Measurements from ENCODE around the gene ZFAND3. TPM values are rescaled to one million over a fixed set of nuclear protein-coding genes. Genes with fewer than 3 reads are reported as not detected.

The ZFAND3 gene
- polyA plus RNA-seq, 4 donors: 127 to 176 (median 139) TPM

- no peak for DNase-seq (ENCODE audit: low read depth in 4 of 4, low spot score in 3 of 4)
These were observed 24.7 kb upstream of the ZFAND3 start for GRCh38 chr6:37794825-37795224.

GRCh38 chr6:37798436-37799262 is 20.9 kb upstream of the ZFAND3 start:
- DNase-seq (ENCODE audit: low read depth in 4 of 4, low spot score in 3 of 4): no peak

GRCh38 chr6:37799263-37799644 is 20.3 kb upstream of the ZFAND3 start:
- DNase-seq (ENCODE audit: low read depth in 4 of 4, low spot score in 3 of 4): no peak

- DNase-seq (ENCODE audit: low read depth in 4 of 4, low spot score in 3 of 4): no peak
These were observed 18.6 kb upstream of the ZFAND3 start for GRCh38 chr6:37800703-37801604.

- no peak for DNase-seq (ENCODE audit: low read depth in 4 of 4, low spot score in 3 of 4)
These were observed 18.0 kb upstream of the ZFAND3 start for GRCh38 chr6:37801605-37801940.

- no peak for DNase-seq (ENCODE audit: low read depth in 4 of 4, low spot score in 3 of 4)
These were observed 16.7 kb upstream of the ZFAND3 start for GRCh38 chr6:37802810-37803209.

GRCh38 chr6:37804586-37804985 is 14.9 kb upstream of the ZFAND3 start:
- DNase-seq (ENCODE audit: low read depth in 4 of 4, low spot score in 3 of 4): no peak

GRCh38 chr6:37806213-37806612 is 13.3 kb upstream of the ZFAND3 start:
- no peak for DNase-seq (ENCODE audit: low read depth in 4 of 4, low spot score in 3 of 4)

GRCh38 chr6:37807656-37808055 is 11.9 kb upstream of the ZFAND3 start:
- DNase-seq (ENCODE audit: low read depth in 4 of 4, low spot score in 3 of 4): peak in 1 of 4 donors; percentile 71

- DNase-seq (ENCODE audit: low read depth in 4 of 4, low spot score in 3 of 4): no peak
These were observed 10.4 kb upstream of the ZFAND3 start for GRCh38 chr6:37809197-37809543.

GRCh38 chr6:37812841-37813240 is 6.7 kb upstream of the ZFAND3 start:
- no peak for DNase-seq (ENCODE audit: low read depth in 4 of 4, low spot score in 3 of 4)

- DNase-seq (ENCODE audit: low read depth in 4 of 4, low spot score in 3 of 4): no peak
These were observed 5.2 kb upstream of the ZFAND3 start for GRCh38 chr6:37814374-37814773.

- no peak for DNase-seq (ENCODE audit: low read depth in 4 of 4, low spot score in 3 of 4)
These were observed 2.7 kb upstream of the ZFAND3 start for GRCh38 chr6:37816599-37817375.

GRCh38 chr6:37818536-37819176 is 871 bp upstream of the ZFAND3 start:
- peak in 2 of 4 donors; percentile 95 for DNase-seq (ENCODE audit: low read depth in 4 of 4, low spot score in 3 of 4)

GRCh38 chr6:37819802-37820717 is 533 bp downstream of the ZFAND3 start:
- no peak for DNase-seq (ENCODE audit: low read depth in 4 of 4, low spot score in 3 of 4)

- no peak for DNase-seq (ENCODE audit: low read depth in 4 of 4, low spot score in 3 of 4)
These were observed 1.2 kb downstream of the ZFAND3 start for GRCh38 chr6:37820718-37821079.

GRCh38 chr6:37821446-37821845 is 1.9 kb downstream of the ZFAND3 start:
- no peak for DNase-seq (ENCODE audit: low read depth in 4 of 4, low spot score in 3 of 4)

GRCh38 chr6:37822851-37823682 is 3.5 kb downstream of the ZFAND3 start:
- DNase-seq (ENCODE audit: low read depth in 4 of 4, low spot score in 3 of 4): no peak

GRCh38 chr6:37824170-37824569 is 4.6 kb downstream of the ZFAND3 start:
- no peak for DNase-seq (ENCODE audit: low read depth in 4 of 4, low spot score in 3 of 4)
